ENCODE measurements around the gene AFAP1. TPM values are rescaled to one million over a fixed set of nuclear protein-coding genes. Genes with fewer than 3 reads are reported as not detected.

Gene AFAP1
- total and polyA plus RNA-seq, 2 of the 8 experiments (the other 6 are each of a cell fraction or from before 2014, with no cell fraction given) = 3.6 to 18.2 TPM

DNA sequence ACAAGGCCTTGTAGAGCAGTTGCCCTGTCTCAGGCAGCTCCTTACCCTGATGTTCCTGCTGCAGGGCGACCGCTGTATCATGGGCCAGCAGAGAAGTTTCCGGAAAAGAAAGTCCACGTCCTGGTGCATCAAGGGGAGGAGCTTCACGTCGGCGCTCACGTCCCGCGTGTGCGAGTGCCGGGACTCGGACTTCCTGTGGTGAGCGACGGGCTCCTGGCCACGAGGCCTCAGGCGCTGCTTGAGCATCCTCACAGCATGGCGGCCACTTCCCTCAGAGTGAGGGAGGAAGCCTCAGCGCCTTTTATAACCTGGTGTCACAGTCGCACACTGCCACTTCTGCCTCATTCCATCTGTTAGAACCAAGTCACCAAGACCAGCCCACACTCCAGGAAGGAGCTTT, 225.5 kb downstream of the AFAP1 start (continued):
- TF ChIP-seq CHD7 (IDR thresholded peaks at IDR 0.05; ENCODE audit: insufficient replicate concordance, low read length) (no peak), CBX5 (IDR thresholded peaks at IDR 0.05; ENCODE audit: low read depth, low read length) (no peak), GTF2F1 (IDR thresholded peaks at IDR 0.05; ENCODE audit: borderline replicate concordance, low read depth, low read length) (no peak), CBX8 (IDR thresholded peaks at IDR 0.05; ENCODE audit: borderline replicate concordance, low read depth, low read length) (no peak), CTCF (IDR thresholded peaks at IDR 0.05; ENCODE audit: control extremely low read depth in 1 of 3, insufficient read depth in 1 of 3, low read depth in 1 of 3, low read length in 3 of 3) (no peak)

Data from H1 (cell line).